Putamen (tissue), 1 donor: Measurements from ENCODE around the gene ZNF487.
"Not testable (repeated sequence)": the region's sequence is repeated elsewhere in the genome, so short reads cannot be mapped to it uniquely, and the experiment has no call there.

Source experiments
- DNase-seq: peaks from one replicate; pipeline ENCODE4 v3.0.0-alpha.2; 2016; ENCODE audit warnings: low spot score

Gene ZNF487

GRCh38 chr10:43404704-43405084 is 32.2 kb upstream of the ZNF487 start:
- no peak for DNase-seq

- DNase-seq = peak; percentile 29
Observed at GRCh38 chr10:43407148-43407575, 29.7 kb upstream of the ZNF487 start.

GRCh38 chr10:43407576-43408330 is 29.2 kb upstream of the ZNF487 start:
- peak; percentile 81 for DNase-seq

- DNase-seq = no peak
Observed at GRCh38 chr10:43408331-43408709, 28.6 kb upstream of the ZNF487 start.

GRCh38 chr10:43408710-43409384 is 28.1 kb upstream of the ZNF487 start, which contains the start of gene HNRNPF:
Gene HNRNPF (minus strand): TSS chr10:43409186. CDS start chr10:43387884, 21,302 bp downstream.
- DNase-seq = peak; percentile 97

DNA sequence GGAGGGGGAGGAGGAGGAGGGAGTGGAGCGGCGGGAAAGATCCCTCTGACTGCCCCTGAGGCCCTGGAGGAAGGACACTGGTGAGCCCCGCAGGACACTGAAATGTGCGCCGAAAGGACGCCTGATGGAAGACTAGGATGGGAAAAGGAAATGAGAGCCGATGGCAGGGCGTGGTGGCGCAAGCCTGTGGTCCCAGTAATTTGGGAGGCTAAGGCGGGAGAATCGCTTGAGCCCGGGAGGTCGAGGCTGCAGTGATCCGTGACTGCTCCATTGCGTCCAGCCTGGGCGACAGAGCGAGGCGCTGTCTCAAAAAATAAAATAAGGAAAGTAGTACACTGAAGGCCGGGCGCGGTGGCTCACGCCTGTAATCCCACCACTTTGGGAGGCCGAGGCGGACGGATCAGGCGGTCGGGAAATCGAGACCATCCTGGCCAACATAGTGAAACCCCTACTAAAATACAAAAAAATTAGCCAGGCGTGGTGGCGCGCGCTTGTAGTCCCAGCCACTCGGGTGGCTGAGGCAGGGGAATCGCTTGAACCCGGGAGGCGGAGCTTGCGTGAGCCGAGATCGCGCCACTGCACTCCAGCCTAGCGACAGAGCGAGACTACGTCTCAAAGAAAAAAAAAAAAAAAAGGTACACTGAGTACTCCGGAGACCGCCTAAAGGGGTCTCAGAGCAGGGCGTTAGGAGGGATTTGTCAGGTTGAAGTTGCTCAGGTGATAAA is 27.4 kb upstream of the ZNF487 start:
- no peak for DNase-seq

- no peak for DNase-seq
Observed at GRCh38 chr10:43410345-43410744, 26.6 kb upstream of the ZNF487 start.

- DNase-seq = no peak
Observed at GRCh38 chr10:43411536-43411935, 25.4 kb upstream of the ZNF487 start.

- no peak for DNase-seq
Observed at GRCh38 chr10:43415544-43415943, 21.4 kb upstream of the ZNF487 start.

GRCh38 chr10:43417950-43418768 is 18.8 kb upstream of the ZNF487 start:
- DNase-seq = no peak

GRCh38 chr10:43419997-43420368 is 16.9 kb upstream of the ZNF487 start:
- no peak for DNase-seq

GRCh38 chr10:43420369-43421200 is 16.3 kb upstream of the ZNF487 start:
- peak; percentile 88 for DNase-seq

- no peak for DNase-seq
Observed at GRCh38 chr10:43421201-43421507, 15.8 kb upstream of the ZNF487 start.

- no peak for DNase-seq
Observed at GRCh38 chr10:43421519-43421918, 15.4 kb upstream of the ZNF487 start.

DNA sequence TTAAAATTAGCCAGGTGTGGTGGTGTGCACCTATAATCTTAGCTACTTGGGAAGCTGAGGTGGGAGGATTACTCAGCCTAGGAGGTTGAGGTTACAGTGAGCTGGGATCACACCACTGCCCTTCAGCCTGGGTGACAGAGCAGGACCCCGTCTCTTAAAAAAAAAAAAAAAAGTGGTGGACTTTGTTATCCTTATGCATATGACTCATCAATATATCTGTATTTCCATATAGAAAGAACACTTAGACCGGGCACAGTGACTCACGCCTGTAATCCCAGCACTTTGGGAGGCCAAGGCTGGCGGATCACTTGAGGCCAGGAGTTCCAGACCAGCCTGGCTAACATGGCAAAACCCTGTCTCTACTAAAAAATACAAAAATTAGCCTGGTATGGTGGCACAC is 15.0 kb upstream of the ZNF487 start:
- not testable (repeated sequence) for DNase-seq

DNA sequence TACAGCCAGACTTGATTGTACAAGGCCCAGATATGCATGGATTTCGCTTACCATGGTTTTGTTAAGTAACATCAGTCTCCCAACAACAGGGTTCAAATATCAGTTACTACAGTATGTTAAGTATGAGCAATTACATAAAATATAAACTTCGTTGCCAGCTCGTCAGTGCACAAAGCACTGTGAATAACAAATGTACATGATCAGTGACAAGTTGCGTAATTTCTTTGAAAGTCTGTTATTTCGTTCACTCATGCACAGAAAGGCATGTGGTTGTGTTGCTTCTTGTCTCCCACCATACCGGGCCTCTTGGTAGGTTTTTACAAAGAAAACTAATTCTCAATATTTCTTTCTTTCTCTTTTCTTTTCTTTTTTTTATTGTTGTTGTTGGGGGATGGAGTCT is 12.5 kb upstream of the ZNF487 start:
- DNase-seq = no peak

DNA sequence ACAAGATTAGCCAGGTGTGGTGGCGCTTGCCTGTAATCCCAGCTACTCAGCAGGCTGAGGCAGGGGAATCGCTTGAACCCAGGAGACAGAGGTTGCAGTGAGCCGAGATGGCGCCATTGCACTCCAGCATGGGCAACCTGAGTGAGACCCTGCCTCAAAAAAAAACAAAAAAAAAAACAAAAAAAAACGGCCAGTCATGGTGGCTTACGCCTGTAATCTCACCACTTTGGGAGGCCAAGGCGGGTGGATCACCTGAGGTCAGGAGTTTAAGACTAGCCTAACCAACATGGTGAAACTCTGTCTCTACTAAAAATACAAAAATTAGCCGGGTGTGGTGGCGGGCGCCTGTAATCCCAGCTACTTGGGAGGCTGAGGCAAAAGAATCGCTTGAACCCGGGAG is 10.4 kb upstream of the ZNF487 start:
- DNase-seq = not testable (repeated sequence)

- DNase-seq = no peak
Observed at GRCh38 chr10:43427166-43427825, 9.6 kb upstream of the ZNF487 start.

DNA sequence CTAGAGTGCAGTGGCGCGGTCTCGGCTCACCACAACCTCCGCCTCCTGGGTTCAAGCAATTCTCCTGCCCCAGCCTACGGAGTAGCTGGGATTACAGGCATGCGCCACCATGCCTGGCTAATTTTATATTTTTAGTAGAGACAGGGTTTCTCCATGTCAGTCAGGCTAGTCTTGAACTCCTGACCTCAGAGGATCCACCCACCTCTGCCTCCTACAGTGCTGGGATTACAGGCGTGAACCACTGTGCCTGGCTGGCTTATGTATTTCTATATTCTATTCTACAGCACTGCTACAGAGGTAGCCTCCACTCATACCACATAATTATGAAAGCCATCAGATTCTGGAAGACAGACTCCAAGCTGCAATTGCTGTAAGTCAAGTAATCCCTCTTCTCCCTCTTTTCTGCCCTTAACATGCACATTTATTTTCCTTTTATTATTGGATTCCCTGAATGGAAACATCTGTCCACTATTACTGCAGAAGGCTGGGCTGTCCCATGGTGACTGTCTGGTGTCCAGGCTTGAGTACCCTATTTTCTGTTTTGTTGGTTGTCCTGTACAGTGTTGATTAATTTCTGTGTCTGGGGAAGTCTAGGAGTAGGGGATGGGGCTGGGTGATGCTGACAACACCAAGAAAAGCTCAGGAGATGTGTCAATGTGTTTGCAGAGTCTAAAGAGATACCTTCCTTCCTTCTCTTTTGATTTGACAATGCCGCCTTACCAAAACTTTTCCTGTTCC is 5.8 kb upstream of the ZNF487 start:
- peak; percentile 33 for DNase-seq
